Measurements from ENCODE around the gene PGAP6. TPM values are rescaled to one million over a fixed set of nuclear protein-coding genes. Genes with fewer than 3 reads are reported as not detected.

The PGAP6 gene
- total and polyA plus RNA-seq, 4 donors, result 38.0 to 100.0 (median 68.1) TPM

DNA sequence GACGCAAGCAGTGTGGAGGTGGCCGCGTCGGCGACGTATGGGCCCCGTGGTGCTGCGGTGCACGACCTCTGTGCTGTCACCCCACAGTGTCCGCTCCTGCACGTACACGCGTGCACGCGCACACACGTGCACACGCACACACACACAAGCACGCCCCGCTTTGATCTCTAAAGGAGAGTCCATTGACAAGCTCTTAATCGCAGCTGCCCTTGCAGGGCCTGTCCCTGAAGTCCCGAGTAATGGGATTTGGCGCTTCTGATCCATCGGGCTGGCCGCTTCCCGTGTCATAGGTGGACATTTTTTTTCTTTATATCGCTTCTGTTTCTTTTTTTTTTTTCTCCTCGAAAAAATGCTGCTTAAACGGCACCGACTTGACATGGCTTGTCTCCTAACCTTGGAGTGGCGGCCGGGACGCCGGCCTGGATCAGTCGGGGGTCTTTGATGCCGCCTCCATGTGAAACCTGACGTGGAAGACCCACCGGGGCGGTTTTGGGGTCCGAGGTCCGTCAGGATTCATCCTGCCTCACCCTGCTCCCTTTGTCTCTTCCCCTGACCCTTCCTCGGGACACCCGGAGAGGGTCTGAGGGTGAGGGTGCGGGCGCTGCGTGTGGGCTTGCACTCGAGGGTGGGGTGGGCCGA is 21.0 kb downstream of the PGAP6 start:
- H3K4me1 ChIP-seq (ENCODE audit: control insufficient read depth in 5 of 5, insufficient read depth in 5 of 5, low read length in 5 of 5), result no peaks in the 10 kb centered on the region
- no peak overlapping the region for H3K4me3 ChIP-seq
- no peak overlapping the region for H3K27ac ChIP-seq (ENCODE audit: low read depth in 1 of 2, low read length in 1 of 2)
- TF ChIP-seq, protein P1, sequence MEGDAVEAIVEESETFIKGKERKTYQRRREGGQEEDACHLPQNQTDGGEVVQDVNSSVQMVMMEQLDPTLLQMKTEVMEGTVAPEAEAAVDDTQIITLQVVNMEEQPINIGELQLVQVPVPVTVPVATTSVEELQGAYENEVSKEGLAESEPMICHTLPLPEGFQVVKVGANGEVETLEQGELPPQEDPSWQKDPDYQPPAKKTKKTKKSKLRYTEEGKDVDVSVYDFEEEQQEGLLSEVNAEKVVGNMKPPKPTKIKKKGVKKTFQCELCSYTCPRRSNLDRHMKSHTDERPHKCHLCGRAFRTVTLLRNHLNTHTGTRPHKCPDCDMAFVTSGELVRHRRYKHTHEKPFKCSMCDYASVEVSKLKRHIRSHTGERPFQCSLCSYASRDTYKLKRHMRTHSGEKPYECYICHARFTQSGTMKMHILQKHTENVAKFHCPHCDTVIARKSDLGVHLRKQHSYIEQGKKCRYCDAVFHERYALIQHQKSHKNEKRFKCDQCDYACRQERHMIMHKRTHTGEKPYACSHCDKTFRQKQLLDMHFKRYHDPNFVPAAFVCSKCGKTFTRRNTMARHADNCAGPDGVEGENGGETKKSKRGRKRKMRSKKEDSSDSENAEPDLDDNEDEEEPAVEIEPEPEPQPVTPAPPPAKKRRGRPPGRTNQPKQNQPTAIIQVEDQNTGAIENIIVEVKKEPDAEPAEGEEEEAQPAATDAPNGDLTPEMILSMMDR (IDR thresholded peaks at IDR 0.05; ENCODE audit: control extremely low read depth, extremely low read depth), result no peak
- no peaks in the 10 kb centered on the region for H3K27me3 ChIP-seq (ENCODE audit: control insufficient read depth in 3 of 3, insufficient read depth in 3 of 3, low read length in 2 of 3)
- no peaks in the 10 kb centered on the region for H3K9me3 ChIP-seq (ENCODE audit: control insufficient read depth in 4 of 4, insufficient read depth in 3 of 4, low read length in 3 of 4)
- ATAC-seq (ENCODE audit: insufficient read depth, low FRiP score) (no peak), DNase-seq (no peak)
- H3K36me3 ChIP-seq (ENCODE audit: control insufficient read depth in 4 of 4, insufficient read depth in 4 of 4, low read length in 4 of 4), result no peaks in the 10 kb centered on the region
- H3K9ac ChIP-seq (ENCODE audit: insufficient read depth in 1 of 2, low read length in 2 of 2), result no peak overlapping the region
- 92 to 93% methylated on average over 47 of the region's 47 CpGs for WGBS, 2 donors

DNA sequence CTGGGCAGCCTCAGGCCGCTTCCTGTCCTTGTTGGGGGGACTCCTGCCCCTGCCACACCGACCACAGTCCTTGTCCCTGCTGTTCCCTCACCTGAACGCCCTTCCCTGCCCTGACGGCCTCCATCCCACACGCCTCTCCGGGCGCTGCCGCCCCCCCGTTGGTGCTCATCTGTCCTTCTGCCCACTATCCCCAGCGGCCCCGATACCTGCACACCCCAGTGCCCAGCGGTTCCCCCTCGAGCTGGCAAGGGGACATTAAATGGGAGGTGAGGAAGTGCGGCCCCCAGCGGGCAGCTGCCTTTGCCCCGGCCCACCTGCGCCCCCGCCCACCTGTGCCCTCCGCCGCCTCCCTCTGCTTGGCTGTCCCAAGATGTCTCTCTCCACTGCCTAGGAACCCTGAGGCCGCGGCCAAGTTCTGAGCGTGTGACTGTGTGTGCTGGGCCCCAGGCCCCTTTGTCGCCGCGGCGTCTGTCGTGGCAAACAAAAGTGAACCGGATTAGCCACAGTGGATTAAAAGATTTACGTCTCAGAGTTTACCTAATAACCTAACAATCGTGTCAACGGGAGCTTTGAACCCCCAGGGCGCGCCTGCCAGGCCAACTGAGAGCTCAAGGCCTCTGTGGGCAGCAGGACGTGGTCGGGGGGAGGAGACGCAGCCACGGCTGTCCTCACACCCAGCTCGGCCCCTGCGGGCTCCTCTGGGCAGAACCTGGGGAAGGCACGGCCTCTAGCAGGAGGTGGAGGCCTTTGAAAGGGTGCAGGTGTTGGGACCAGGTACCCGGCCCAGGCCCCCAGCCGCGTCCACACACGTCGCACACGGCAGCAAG is 21.7 kb downstream of the PGAP6 start:
- ATAC-seq (ENCODE audit: insufficient read depth, low FRiP score) (no peak), DNase-seq (no peak)
- Histone ChIP-seq H3K4me3 (no peak overlapping the region), H3K9me3 (ENCODE audit: control insufficient read depth in 4 of 4, insufficient read depth in 3 of 4, low read length in 3 of 4) (no peaks in the 10 kb centered on the region), H3K27me3 (ENCODE audit: control insufficient read depth in 3 of 3, insufficient read depth in 3 of 3, low read length in 2 of 3) (no peaks in the 10 kb centered on the region), H3K36me3 (ENCODE audit: control insufficient read depth in 4 of 4, insufficient read depth in 4 of 4, low read length in 4 of 4) (no peaks in the 10 kb centered on the region), H3K4me1 (ENCODE audit: control insufficient read depth in 5 of 5, insufficient read depth in 5 of 5, low read length in 5 of 5) (no peaks in the 10 kb centered on the region), H3K9ac (ENCODE audit: insufficient read depth in 1 of 2, low read length in 2 of 2) (no peak overlapping the region), H3K27ac (ENCODE audit: low read depth in 1 of 2, low read length in 1 of 2) (no peak overlapping the region)
- 92 to 93% methylated on average over 46 to 47 of the region's 47 CpGs for WGBS, 2 donors
- TF ChIP-seq, protein P1 (IDR thresholded peaks at IDR 0.05; ENCODE audit: control extremely low read depth, extremely low read depth), result no peak

DNA sequence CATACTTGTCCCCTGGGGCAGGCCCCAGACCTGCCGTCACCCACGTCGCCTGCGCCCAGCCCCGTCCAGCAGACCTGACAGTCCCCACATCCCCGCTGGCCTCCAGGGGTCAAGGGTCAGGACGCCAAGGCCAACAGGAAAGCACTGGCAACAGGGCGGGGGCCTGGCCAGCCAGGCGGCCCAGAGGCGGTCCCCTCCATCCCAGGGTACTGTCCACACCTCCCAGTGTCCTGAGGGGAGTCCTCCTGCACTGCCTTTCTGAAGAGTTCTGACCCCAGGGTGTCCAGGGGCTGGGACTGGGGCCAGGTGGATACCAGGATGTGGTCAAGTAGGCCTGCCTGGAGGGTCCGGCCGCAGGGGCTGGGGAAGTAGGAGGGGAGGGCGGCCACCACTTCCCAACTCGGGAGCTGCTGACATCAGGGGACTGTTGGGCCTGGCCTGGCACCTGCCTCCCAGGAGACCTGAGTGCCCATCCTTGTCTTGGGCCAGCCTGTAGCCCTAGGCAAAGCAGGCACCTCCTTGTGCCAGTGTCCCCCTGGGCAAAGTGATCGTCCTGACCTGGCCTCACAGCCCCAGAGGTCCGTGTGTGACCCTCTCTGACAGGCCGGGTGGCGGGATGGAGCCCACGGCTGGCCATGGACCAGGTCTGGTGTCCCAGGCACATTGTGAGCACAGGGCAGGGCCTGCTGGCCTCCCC is 22.6 kb downstream of the PGAP6 start:
- no peaks in the 10 kb centered on the region for H3K36me3 ChIP-seq (ENCODE audit: control insufficient read depth in 4 of 4, insufficient read depth in 4 of 4, low read length in 4 of 4)
- no peaks in the 10 kb centered on the region for H3K4me1 ChIP-seq (ENCODE audit: control insufficient read depth in 5 of 5, insufficient read depth in 5 of 5, low read length in 5 of 5)
- H3K27ac ChIP-seq (ENCODE audit: low read depth in 1 of 2, low read length in 1 of 2), result no peak overlapping the region
- TF ChIP-seq, protein P1 (IDR thresholded peaks at IDR 0.05; ENCODE audit: control extremely low read depth, extremely low read depth), result no peak
- ATAC-seq (ENCODE audit: insufficient read depth, low FRiP score), result no peak
- no peak overlapping the region for H3K9ac ChIP-seq (ENCODE audit: insufficient read depth in 1 of 2, low read length in 2 of 2)
- H3K9me3 ChIP-seq (ENCODE audit: control insufficient read depth in 4 of 4, insufficient read depth in 3 of 4, low read length in 3 of 4), result no peaks in the 10 kb centered on the region
- no peak for DNase-seq
- no peak overlapping the region for H3K4me3 ChIP-seq
- WGBS, 2 donors, result 81 to 84% methylated on average over 19 of the region's 19 CpGs
- H3K27me3 ChIP-seq (ENCODE audit: control insufficient read depth in 3 of 3, insufficient read depth in 3 of 3, low read length in 2 of 3), result no peaks in the 10 kb centered on the region

Data from lung (tissue), 12 donors.